HCT116 (cell line): Measurements from ENCODE around the gene STK4. TPM values are rescaled to one million over a fixed set of nuclear protein-coding genes. Genes with fewer than 3 reads are reported as not detected.

Source experiments
- ATAC-seq: fragments of 200-7000 bp; cut with Tn5 transposase; 2 replicates; pipeline ENCODE4 v1.9.1; 2020; ENCODE audit warnings: mild to moderate bottlenecking, moderate library complexity
- BruUV-seq: library from RNA; stranded (reverse); fragments of 400-500 nt; replicated peaks from 2 replicates; lab custom pipeline; 2021; lab: Mats Ljungman, UMichigan
- CTCF ChIA-PET: fragments of 300-600 bp; sonication (Branson Sonifier 250); formaldehyde crosslinking; loops from one replicate; lab custom pipeline; 2021; ENCODE audit warnings: antibody characterized with exemption; lab: Charles Lee
- POLR2A ChIA-PET: fragments of 300-600, 350-600 bp; sonication (Branson Sonifier 250); formaldehyde crosslinking; loops from one replicate; lab custom pipeline; 2021; ENCODE audit warnings: antibody characterized with exemption; lab: Charles Lee
- RAD21 ChIA-PET, 2 experiments: fragments of 300-600 bp; sonication (Branson Sonifier 250); formaldehyde crosslinking; loops; one replicate each; lab custom pipeline; 2023; ENCODE audit warnings: low total read pairs in 2 of 2; ENCODE audit not compliant: uncharacterized antibody in 2 of 2, unreplicated experiment in 2 of 2, low non-redundant PET in 1 of 2; lab: Charles Lee
- DNase-seq: peaks from one replicate; pipeline ENCODE4 v3.0.0-alpha.2; 2010; ENCODE audit warnings: low read depth, low spot score
- H2AFZ ChIP-seq: fragments of 200-600 bp; shearing (Covaris generic), sonication (generic); 2 replicates; pipeline ENCODE4 v1.6.1; 2017; ENCODE audit warnings: low read depth, mixed run types, mixed read lengths, antibody characterized with exemption, low read length; ENCODE audit not compliant: poor library complexity, severe bottlenecking
- H3K27ac ChIP-seq: 2 replicates; pipeline ENCODE4 v1.5.1; 2012; ENCODE audit warnings: low read depth, low read length
- H3K27me3 ChIP-seq: fragments of 200-600 bp; sonication (generic); 2 replicates; pipeline ENCODE4 v1.6.1; 2016; ENCODE audit warnings: mixed run types, low read length, mixed read lengths; ENCODE audit not compliant: insufficient read depth
- H3K36me3 ChIP-seq, 2 experiments: fragments of 200-500 bp in 1 of 2; fragments of 200-600 bp in 1 of 2; sonication (Bioruptor generic) in 1 of 2; sonication (generic) in 1 of 2; 2 replicates each; pipeline versions ENCODE4 v1.5.1 to v1.6.1; 2014 to 2016; ENCODE audit warnings: low read length in 2 of 2, inconsistent platforms in 1 of 2, mixed read lengths in 1 of 2, mixed run types in 1 of 2; ENCODE audit not compliant: insufficient read depth in 2 of 2, control insufficient read depth in 1 of 2
- H3K4me1 ChIP-seq, 2 experiments: fragments of 200-600 bp in 1 of 2; sonication (generic) in 1 of 2; 2 replicates each; pipeline versions ENCODE4 v1.5.1 to v1.6.1; 2012 to 2017; ENCODE audit warnings: low read length in 2 of 2, inconsistent platforms in 1 of 2, mild to moderate bottlenecking in 1 of 2, mixed read lengths in 1 of 2, mixed run types in 1 of 2, moderate library complexity in 1 of 2; ENCODE audit not compliant: insufficient read depth in 2 of 2, control insufficient read depth in 1 of 2
- H3K4me2 ChIP-seq: fragments of 200-600 bp; sonication (generic); 2 replicates; pipeline ENCODE4 v1.6.1; 2017; ENCODE audit warnings: mixed run types, low read length, mixed read lengths
- H3K4me3 ChIP-seq, 2 experiments: fragments of 200-600 bp in 1 of 2; sonication (generic) in 1 of 2; replicated peaks in 1 of 2; 2 replicates each; pipeline ENCODE4 v1.5.1; 2011 to 2016; ENCODE audit warnings: low read length in 2 of 2, control low read depth in 1 of 2, low read depth in 1 of 2, mild to moderate bottlenecking in 1 of 2, mixed read lengths in 1 of 2, mixed run types in 1 of 2
- H3K79me2 ChIP-seq: fragments of 200-600 bp; sonication (generic); 2 replicates; pipeline ENCODE4 v1.6.1; 2017; ENCODE audit warnings: mild to moderate bottlenecking, mixed run types, low read length, moderate library complexity, mixed read lengths; ENCODE audit not compliant: insufficient read depth
- H3K9ac ChIP-seq: fragments of 200-600 bp; sonication (generic); 2 replicates; pipeline ENCODE4 v1.6.1; 2016; ENCODE audit warnings: low read length, mixed read lengths
- H3K9me2 ChIP-seq: fragments of 200-600 bp; sonication (generic), shearing (Covaris generic); 2 replicates; pipeline ENCODE4 v1.6.1; 2017; ENCODE audit warnings: mixed run types, mild to moderate bottlenecking, moderate library complexity; ENCODE audit not compliant: insufficient read depth
- H3K9me3 ChIP-seq, 2 experiments: fragments of 200-500 bp in 1 of 2; fragments of 200-600 bp in 1 of 2; sonication (Bioruptor generic) in 1 of 2; sonication (generic) in 1 of 2; 2 replicates each; pipeline ENCODE4 v1.6.1; 2014 to 2017; ENCODE audit warnings: low read length in 2 of 2, mixed read lengths in 2 of 2, inconsistent platforms in 1 of 2, low read depth in 1 of 2, mild to moderate bottlenecking in 1 of 2, mixed run types in 1 of 2, moderate library complexity in 1 of 2; ENCODE audit not compliant: control insufficient read depth in 1 of 2, insufficient read depth in 1 of 2
- H4K20me1 ChIP-seq: fragments of 200-600 bp; sonication (generic), shearing (Covaris generic); 2 replicates; pipeline ENCODE4 v1.6.1; 2017; ENCODE audit warnings: mixed run types, mild to moderate bottlenecking, moderate library complexity; ENCODE audit not compliant: insufficient read depth
- ATF3 ChIP-seq: IDR thresholded peaks from 2 replicates; pipeline ENCODE4 v1.6.1; 2012
- CBX3 ChIP-seq: IDR thresholded peaks from 2 replicates; pipeline ENCODE4 v1.6.1; 2012; ENCODE audit warnings: low read depth
- EGR1 ChIP-seq: IDR thresholded peaks from 2 replicates; pipeline ENCODE4 v1.6.1; 2012; ENCODE audit warnings: low read depth
- EZH2 ChIP-seq: fragments of 200-600 bp; sonication (generic); IDR thresholded peaks from 2 replicates; pipeline ENCODE4 v1.6.1; 2017; ENCODE audit warnings: antibody characterized with exemption, mixed run types
- FOSL1 ChIP-seq: IDR thresholded peaks from 2 replicates; pipeline ENCODE4 v1.6.1; 2012; ENCODE audit warnings: low read depth
- POLR2AphosphoS5 ChIP-seq: IDR thresholded peaks from 2 replicates; pipeline ENCODE4 v1.6.1; 2011; ENCODE audit warnings: mild to moderate bottlenecking, low read depth, low read length, moderate library complexity
- RAD21 ChIP-seq: IDR thresholded peaks from 2 replicates; pipeline ENCODE4 v1.6.1; 2012; ENCODE audit warnings: low read depth, mild to moderate bottlenecking
- REST ChIP-seq: IDR thresholded peaks from 2 replicates; pipeline ENCODE4 v1.6.1; 2012; ENCODE audit warnings: low read depth
- SIN3A ChIP-seq: IDR thresholded peaks from 2 replicates; pipeline ENCODE4 v1.6.1; 2012; ENCODE audit warnings: low read depth
- SP1 ChIP-seq: IDR thresholded peaks from 2 replicates; pipeline ENCODE4 v1.6.1; 2012; ENCODE audit warnings: low read depth
- SRF ChIP-seq: IDR thresholded peaks from 2 replicates; pipeline ENCODE4 v1.6.1; 2012; ENCODE audit warnings: low read depth
- YY1 ChIP-seq: IDR thresholded peaks from 2 replicates; pipeline ENCODE4 v1.6.1; 2011; ENCODE audit warnings: low read length, low read depth, moderate library complexity, mild to moderate bottlenecking; ENCODE audit not compliant: insufficient replicate concordance; ENCODE audit errors: extremely low read depth
- ZFX ChIP-seq: fragments of 450-650 bp; IDR thresholded peaks from 2 replicates; pipeline ENCODE4 v1.6.1; 2017
- ZNF274 ChIP-seq: fragments of 200-500 bp; sonication (Bioruptor generic); IDR thresholded peaks from 2 replicates; pipeline ENCODE4 v1.6.1; 2014; ENCODE audit warnings: mild to moderate bottlenecking, low read depth, low read length, inconsistent platforms
- intact Hi-C: fragments of 100-400 bp; cut with micrococcal nuclease; formaldehyde crosslinking; loops from 2 replicates; pipeline ENCODE4 v1.10.0; 2022
- total RNA-seq: library from RNA; stranded (reverse); gene quantifications from one replicate; pipeline ENCODE4 v1.2.1, GENCODE V29; 2021; ENCODE audit not compliant: unreplicated experiment
- TF ChIP-seq, protein P1 (sequence below), 3 experiments: fragments of 200-600 bp in 1 of 3; sonication (generic) in 1 of 3; IDR thresholded peaks in 2 of 3; conservative IDR thresholded peaks in 1 of 3; 2 replicates each; pipeline ENCODE4 v1.5.1; 2012 to 2017; ENCODE audit warnings: low read depth in 2 of 3, low read length in 2 of 3, antibody characterized with exemption in 1 of 3, borderline replicate concordance in 1 of 3, control low read depth in 1 of 3, mild to moderate bottlenecking in 1 of 3, mixed read lengths in 1 of 3, mixed run types in 1 of 3, moderate library complexity in 1 of 3; ENCODE audit not compliant: insufficient read depth in 1 of 3
- TF ChIP-seq, protein P2 (sequence below): IDR thresholded peaks from 2 replicates; pipeline ENCODE4 v1.6.1; 2012

STK4 gene
- total RNA-seq, 1 experiment from 2014 or later: 45.4 TPM

DNA sequence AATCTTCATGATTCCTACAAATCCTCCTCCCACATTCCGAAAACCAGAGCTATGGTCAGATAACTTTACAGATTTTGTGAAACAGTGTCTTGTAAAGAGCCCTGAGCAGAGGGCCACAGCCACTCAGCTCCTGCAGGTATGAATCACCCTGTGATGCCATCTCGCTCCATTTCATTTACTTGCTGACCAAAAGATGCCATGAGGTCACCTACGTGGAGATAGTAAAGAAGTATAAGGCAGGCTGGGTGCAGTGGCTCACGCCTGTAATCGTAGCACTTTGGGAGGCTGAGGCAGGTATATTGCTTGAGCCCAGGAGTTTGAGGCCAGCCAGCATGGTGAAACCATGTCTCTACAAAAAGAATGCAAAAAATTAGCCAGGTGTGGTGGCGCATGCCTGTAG lies 30.9 kb downstream of the STK4 start:
- H3K9me2 ChIP-seq: no peaks in the 10 kb centered on the region
- POLR2A ChIA-PET: no interaction called here
- DNase-seq: no peak
- no peaks in the 10 kb centered on the region for H3K27me3 ChIP-seq
- no peak for TF ChIP-seq FOSL1
- TF ChIP-seq SP1: no peak
- no peak for TF ChIP-seq YY1
- peaks cover 0 to 6% of the 10 kb centered on the region in 2 experiments; a peak in 2 of 4 replicates for H3K4me1 ChIP-seq
- no peak overlapping the region for H2AFZ ChIP-seq
- no peaks in the 10 kb centered on the region for H4K20me1 ChIP-seq
- H3K9me3 ChIP-seq: no peaks in the 10 kb centered on the region
- BruUV-seq: no TSS peak
- peaks cover 24 to 34% of the 10 kb centered on the region in 2 experiments for H3K36me3 ChIP-seq
- CTCF ChIA-PET: interaction anchor here (1.4 kb wide), 1 partner anchor 14 kb away, joined by 5 read pairs; no protein-coding TSS in a partner anchor
- RAD21 ChIA-PET: no interaction called here
- H3K9ac ChIP-seq: no peak overlapping the region
- H3K4me2 ChIP-seq: no peak overlapping the region
- peaks cover 6% of the 10 kb centered on the region for H3K79me2 ChIP-seq
- no peak overlapping the region for H3K4me3 ChIP-seq
- ATAC-seq: no peak
- no peak overlapping the region for H3K27ac ChIP-seq
- intact Hi-C loops: no loop called here

GRCh38 chr20:44997668-44998067 lies 31.4 kb downstream of the STK4 start:
- Histone ChIP-seq H3K9me2 (no peaks in the 10 kb centered on the region), H3K9me3 (no peaks in the 10 kb centered on the region), H2AFZ (no peak overlapping the region), H3K36me3 (peaks cover 24 to 34% of the 10 kb centered on the region in 2 experiments)
- ChIA-PET RAD21 (no interaction called here), POLR2A (no interaction called here)
- TF ChIP-seq EGR1 (no peak), REST (no peak), ATF3 (no peak), ZNF274 (no peak), CBX3 (no peak), SIN3A (no peak), SRF (no peak), EZH2 (no peak), RAD21 (no peak), POLR2AphosphoS5 (no peak), ZFX (no peak)
- TF ChIP-seq, protein P1, sequence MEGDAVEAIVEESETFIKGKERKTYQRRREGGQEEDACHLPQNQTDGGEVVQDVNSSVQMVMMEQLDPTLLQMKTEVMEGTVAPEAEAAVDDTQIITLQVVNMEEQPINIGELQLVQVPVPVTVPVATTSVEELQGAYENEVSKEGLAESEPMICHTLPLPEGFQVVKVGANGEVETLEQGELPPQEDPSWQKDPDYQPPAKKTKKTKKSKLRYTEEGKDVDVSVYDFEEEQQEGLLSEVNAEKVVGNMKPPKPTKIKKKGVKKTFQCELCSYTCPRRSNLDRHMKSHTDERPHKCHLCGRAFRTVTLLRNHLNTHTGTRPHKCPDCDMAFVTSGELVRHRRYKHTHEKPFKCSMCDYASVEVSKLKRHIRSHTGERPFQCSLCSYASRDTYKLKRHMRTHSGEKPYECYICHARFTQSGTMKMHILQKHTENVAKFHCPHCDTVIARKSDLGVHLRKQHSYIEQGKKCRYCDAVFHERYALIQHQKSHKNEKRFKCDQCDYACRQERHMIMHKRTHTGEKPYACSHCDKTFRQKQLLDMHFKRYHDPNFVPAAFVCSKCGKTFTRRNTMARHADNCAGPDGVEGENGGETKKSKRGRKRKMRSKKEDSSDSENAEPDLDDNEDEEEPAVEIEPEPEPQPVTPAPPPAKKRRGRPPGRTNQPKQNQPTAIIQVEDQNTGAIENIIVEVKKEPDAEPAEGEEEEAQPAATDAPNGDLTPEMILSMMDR (IDR thresholded peaks at IDR 0.05 in 2 of 3, conservative IDR thresholded peaks at IDR 0.05 in 1 of 3; ENCODE audit: borderline replicate concordance in 1 of 3, insufficient read depth in 1 of 3, low read depth in 2 of 3, low read length in 2 of 3): no peak
- TF ChIP-seq, protein P2, sequence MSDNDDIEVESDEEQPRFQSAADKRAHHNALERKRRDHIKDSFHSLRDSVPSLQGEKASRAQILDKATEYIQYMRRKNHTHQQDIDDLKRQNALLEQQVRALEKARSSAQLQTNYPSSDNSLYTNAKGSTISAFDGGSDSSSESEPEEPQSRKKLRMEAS: no peak
- TF ChIP-seq, all 23 proteins: peak for 0
- Histone ChIP-seq H3K79me2 (peaks cover 6% of the 10 kb centered on the region), H4K20me1 (no peaks in the 10 kb centered on the region), H3K9ac (no peak overlapping the region), H3K4me3 (no peak overlapping the region), H3K27ac (no peak overlapping the region), H3K27me3 (no peaks in the 10 kb centered on the region), H3K4me2 (no peak overlapping the region), H3K4me1 (peaks cover 0 to 6% of the 10 kb centered on the region in 2 experiments; a peak in 2 of 4 replicates)
- BruUV-seq: no TSS peak
- CTCF ChIA-PET: interaction anchor here (1.0 kb wide), 1 partner anchor 14 kb away, joined by 3 read pairs; no protein-coding TSS in a partner anchor
- ATAC-seq (no peak), DNase-seq (no peak)
- intact Hi-C loops: no loop called here
